ENCODE results near the gene MANBA.

Gene MANBA

DNA sequence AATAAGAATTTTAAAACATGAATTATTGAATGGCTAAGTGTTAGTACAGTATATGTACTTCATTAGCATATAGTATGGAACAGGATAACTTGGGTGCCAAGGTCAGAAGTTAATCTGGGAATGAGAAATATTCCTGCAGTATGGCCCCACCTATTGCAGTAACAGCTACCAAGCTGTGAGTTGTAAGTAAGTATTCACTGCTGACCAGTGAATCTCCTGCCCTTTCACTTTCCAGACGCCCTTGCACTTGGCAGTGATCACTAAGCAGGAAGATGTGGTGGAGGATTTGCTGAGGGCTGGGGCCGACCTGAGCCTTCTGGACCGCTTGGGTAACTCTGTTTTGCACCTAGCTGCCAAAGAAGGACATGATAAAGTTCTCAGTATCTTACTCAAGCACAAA is 154.5 kb downstream of the MANBA start:
- no peak for DNase-seq (ENCODE audit: low spot score)
- in situ Hi-C loops (cut with MboI; ENCODE audit: low sequenced_read_pairs, unreplicated experiment), result no loop called here
- TF ChIP-seq, protein P1, sequence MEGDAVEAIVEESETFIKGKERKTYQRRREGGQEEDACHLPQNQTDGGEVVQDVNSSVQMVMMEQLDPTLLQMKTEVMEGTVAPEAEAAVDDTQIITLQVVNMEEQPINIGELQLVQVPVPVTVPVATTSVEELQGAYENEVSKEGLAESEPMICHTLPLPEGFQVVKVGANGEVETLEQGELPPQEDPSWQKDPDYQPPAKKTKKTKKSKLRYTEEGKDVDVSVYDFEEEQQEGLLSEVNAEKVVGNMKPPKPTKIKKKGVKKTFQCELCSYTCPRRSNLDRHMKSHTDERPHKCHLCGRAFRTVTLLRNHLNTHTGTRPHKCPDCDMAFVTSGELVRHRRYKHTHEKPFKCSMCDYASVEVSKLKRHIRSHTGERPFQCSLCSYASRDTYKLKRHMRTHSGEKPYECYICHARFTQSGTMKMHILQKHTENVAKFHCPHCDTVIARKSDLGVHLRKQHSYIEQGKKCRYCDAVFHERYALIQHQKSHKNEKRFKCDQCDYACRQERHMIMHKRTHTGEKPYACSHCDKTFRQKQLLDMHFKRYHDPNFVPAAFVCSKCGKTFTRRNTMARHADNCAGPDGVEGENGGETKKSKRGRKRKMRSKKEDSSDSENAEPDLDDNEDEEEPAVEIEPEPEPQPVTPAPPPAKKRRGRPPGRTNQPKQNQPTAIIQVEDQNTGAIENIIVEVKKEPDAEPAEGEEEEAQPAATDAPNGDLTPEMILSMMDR (IDR thresholded peaks at IDR 0.05; ENCODE audit: borderline replicate concordance, control extremely low read depth, extremely low read depth, insufficient read depth, missing control alignments), result no peak

DNA sequence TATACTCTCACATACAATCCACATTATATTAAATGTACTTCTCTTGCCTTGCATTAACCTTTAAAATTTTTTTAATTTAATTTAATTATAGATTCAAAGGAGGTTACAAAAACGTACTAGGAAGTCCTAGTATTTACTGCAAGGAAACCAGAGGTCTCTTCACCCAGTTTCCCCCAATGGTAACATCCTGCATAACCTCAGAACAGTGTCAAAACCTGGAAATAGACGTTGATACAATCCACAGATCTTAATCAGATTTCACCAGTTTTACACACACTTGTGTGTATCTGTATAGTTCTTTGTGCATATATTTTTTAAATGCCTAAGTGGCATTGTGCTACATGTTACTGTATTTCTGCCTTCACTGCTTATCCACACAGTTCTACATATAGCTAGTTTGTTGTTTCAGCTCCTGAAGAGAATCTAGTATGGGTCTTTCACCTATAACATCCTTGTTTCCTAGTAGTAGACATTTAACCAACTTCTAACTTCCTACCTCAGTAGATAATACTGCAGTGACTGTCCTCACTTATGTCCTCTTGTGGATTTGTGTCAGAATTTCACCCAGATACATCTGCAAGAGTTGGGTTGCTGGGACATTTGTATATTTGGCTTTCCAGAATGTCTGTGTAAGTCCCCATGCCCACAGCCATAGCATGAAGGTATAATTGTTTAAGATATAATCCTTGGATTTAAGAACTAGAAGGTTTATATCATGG is 156.4 kb downstream of the MANBA start:
- TF ChIP-seq, protein P1 (IDR thresholded peaks at IDR 0.05; ENCODE audit: borderline replicate concordance, control extremely low read depth, extremely low read depth, insufficient read depth, missing control alignments), result no peak
- in situ Hi-C loops (cut with MboI; ENCODE audit: low sequenced_read_pairs, unreplicated experiment), result no loop called here

DNA sequence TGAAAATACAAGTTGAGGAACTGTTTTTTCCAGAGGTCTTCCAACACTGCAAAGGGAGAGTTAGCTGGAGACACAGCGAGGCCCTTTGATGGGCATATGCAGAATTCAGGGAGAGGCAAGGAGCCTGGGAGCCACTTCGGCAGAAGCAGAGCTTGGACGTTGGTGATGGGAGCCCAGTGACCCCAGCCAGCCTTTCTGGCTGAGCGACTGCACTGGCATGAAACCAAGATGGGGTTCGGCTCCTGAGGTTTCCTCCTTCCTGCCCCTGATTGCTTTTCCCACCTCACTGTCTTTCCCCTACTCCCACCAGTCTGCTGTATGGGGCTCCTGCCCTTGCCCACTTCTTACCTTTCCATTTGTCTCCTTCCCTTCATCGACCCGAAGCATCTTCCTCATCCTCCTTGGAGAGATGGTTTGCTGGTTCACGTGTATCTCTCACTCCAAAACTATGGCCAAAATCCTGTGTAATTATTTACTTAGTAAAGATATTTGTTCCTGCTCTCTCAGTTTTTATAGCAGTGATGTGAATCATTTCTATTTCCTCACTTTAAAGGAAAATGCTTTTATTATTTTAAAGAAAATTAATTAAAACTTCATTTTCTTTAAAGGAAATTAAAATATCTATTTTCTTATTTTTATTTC is 159.1 kb downstream of the MANBA start:
- TF ChIP-seq, protein P1 (IDR thresholded peaks at IDR 0.05; ENCODE audit: borderline replicate concordance, control extremely low read depth, extremely low read depth, insufficient read depth, missing control alignments), result no peak
- DNase-seq (ENCODE audit: low spot score), result no peak
- in situ Hi-C loops (cut with MboI; ENCODE audit: low sequenced_read_pairs, unreplicated experiment), result no loop called here

More for the DNA sequence above, 156.4 kb downstream of the MANBA start:
- DNase-seq (ENCODE audit: low spot score), result no peak

DNA sequence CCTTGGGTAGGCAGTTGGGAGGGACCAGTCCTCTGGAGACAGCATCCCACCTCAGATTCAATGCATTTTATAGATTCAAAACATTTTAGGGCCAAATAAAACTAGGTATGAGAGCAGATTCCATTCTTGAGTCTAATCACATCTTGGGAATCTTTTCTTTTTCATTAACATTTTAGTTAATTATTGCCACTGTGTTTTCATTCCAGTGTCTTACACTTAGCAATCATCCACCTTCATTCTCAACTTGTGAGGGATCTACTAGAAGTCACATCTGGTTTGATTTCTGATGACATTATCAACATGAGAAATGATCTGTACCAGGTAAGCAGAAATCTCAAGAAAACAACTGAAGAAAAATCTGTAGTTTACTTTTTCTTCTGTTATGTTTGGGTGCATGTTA is 160.1 kb downstream of the MANBA start:
- TF ChIP-seq, protein P1 (IDR thresholded peaks at IDR 0.05; ENCODE audit: borderline replicate concordance, control extremely low read depth, extremely low read depth, insufficient read depth, missing control alignments), result no peak
- DNase-seq (ENCODE audit: low spot score), result no peak
- in situ Hi-C loops (cut with MboI; ENCODE audit: low sequenced_read_pairs, unreplicated experiment), result no loop called here

DNA sequence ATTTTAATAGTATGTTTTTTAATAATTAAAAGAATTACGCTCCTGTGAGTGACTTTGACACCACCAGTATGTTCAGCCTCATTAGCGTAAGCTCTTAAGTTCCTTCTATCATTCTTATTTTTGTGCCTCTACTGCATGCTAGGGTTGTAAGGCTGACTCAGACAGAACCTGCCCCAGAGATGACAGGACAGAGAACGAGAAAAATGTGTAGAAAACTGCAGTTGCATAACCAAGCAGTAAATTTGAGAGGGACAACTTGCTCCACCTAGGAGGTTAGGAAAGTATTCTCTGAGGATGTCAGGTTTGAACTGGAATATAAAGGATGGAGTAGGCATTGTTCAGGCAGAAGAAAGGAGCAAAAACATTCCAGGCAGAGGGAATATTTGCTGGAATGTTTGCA is 160.9 kb downstream of the MANBA start:
- TF ChIP-seq, protein P1 (IDR thresholded peaks at IDR 0.05; ENCODE audit: borderline replicate concordance, control extremely low read depth, extremely low read depth, insufficient read depth, missing control alignments), result no peak
- in situ Hi-C loops (cut with MboI; ENCODE audit: low sequenced_read_pairs, unreplicated experiment), result no loop called here
- DNase-seq (ENCODE audit: low spot score), result no peak

DNA sequence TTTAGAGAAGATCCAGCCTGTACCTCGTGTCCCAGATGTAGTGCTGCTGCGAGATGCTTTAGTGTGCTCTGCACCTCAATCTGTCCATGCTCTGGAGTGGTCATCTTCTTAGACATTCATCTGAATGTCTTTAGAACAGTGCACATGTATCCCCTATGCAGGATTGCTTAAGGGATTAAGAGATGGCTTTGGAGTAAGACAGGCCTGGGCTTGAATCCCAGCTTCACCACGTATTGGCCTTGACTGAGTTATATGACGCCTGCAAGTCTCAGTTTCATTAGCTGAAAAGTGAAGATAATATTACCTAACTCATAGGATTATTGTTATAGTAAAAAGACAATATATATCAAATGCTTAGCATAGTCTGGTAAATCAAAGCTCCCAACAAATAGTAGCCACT is 161.3 kb downstream of the MANBA start:
- in situ Hi-C loops (cut with MboI; ENCODE audit: low sequenced_read_pairs, unreplicated experiment), result no loop called here
- TF ChIP-seq, protein P1 (IDR thresholded peaks at IDR 0.05; ENCODE audit: borderline replicate concordance, control extremely low read depth, extremely low read depth, insufficient read depth, missing control alignments), result no peak
- DNase-seq (ENCODE audit: low spot score), result no peak
